ENCODE data around the gene HPCAL4.

Gene HPCAL4

GRCh38 chr1:39649636-39650185 is 41.5 kb downstream of the HPCAL4 start:
- no peak for FAIRE-seq
- TF ChIP-seq CTCF (IDR thresholded peaks at IDR 0.05; ENCODE audit: insufficient read depth, missing control alignments), result no peak
- no peak for DNase-seq (ENCODE audit: insufficient read length, low spot score)

GRCh38 chr1:39648496-39648895 is 42.7 kb downstream of the HPCAL4 start:
- FAIRE-seq, result no peak
- TF ChIP-seq CTCF (IDR thresholded peaks at IDR 0.05; ENCODE audit: insufficient read depth, missing control alignments), result no peak
- no peak for DNase-seq (ENCODE audit: insufficient read length, low spot score)

GRCh38 chr1:39647247-39647646 is 44.0 kb downstream of the HPCAL4 start:
- DNase-seq (ENCODE audit: insufficient read length, low spot score) (no peak), FAIRE-seq (no peak)
- no peak for TF ChIP-seq CTCF (IDR thresholded peaks at IDR 0.05; ENCODE audit: insufficient read depth, missing control alignments)

GRCh38 chr1:39646232-39647081 is 44.8 kb downstream of the HPCAL4 start:
- TF ChIP-seq CTCF (IDR thresholded peaks at IDR 0.05; ENCODE audit: insufficient read depth, missing control alignments), result no peak
- peak; percentile 69 for DNase-seq (ENCODE audit: insufficient read length, low spot score)
- FAIRE-seq, result no peak

- FAIRE-seq (no peak), DNase-seq (ENCODE audit: insufficient read length, low spot score) (no peak)
- TF ChIP-seq CTCF (IDR thresholded peaks at IDR 0.05; ENCODE audit: insufficient read depth, missing control alignments), result no peak
Measured at GRCh38 chr1:39645411-39646043, 45.7 kb downstream of the HPCAL4 start.

GRCh38 chr1:39643705-39644104 is 47.5 kb downstream of the HPCAL4 start:
- no peak for TF ChIP-seq CTCF (IDR thresholded peaks at IDR 0.05; ENCODE audit: insufficient read depth, missing control alignments)
- FAIRE-seq (no peak), DNase-seq (ENCODE audit: insufficient read length, low spot score) (no peak)

GRCh38 chr1:39642796-39643195 is 48.4 kb downstream of the HPCAL4 start:
- FAIRE-seq (no peak), DNase-seq (ENCODE audit: insufficient read length, low spot score) (no peak)
- no peak for TF ChIP-seq CTCF (IDR thresholded peaks at IDR 0.05; ENCODE audit: insufficient read depth, missing control alignments)
